HG03103 (cell line): Measurements from ENCODE around the gene TBC1D22B.

ENCODE experiments used
- ATAC-seq: cut with Tn5 transposase; IDR thresholded peaks from one replicate; pipeline ENCODE4 v1.9.1; 2021; ENCODE audit warnings: low read depth; ENCODE audit not compliant: unreplicated experiment

The TBC1D22B gene, protein sequence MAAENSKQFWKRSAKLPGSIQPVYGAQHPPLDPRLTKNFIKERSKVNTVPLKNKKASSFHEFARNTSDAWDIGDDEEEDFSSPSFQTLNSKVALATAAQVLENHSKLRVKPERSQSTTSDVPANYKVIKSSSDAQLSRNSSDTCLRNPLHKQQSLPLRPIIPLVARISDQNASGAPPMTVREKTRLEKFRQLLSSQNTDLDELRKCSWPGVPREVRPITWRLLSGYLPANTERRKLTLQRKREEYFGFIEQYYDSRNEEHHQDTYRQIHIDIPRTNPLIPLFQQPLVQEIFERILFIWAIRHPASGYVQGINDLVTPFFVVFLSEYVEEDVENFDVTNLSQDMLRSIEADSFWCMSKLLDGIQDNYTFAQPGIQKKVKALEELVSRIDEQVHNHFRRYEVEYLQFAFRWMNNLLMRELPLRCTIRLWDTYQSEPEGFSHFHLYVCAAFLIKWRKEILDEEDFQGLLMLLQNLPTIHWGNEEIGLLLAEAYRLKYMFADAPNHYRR

DNA sequence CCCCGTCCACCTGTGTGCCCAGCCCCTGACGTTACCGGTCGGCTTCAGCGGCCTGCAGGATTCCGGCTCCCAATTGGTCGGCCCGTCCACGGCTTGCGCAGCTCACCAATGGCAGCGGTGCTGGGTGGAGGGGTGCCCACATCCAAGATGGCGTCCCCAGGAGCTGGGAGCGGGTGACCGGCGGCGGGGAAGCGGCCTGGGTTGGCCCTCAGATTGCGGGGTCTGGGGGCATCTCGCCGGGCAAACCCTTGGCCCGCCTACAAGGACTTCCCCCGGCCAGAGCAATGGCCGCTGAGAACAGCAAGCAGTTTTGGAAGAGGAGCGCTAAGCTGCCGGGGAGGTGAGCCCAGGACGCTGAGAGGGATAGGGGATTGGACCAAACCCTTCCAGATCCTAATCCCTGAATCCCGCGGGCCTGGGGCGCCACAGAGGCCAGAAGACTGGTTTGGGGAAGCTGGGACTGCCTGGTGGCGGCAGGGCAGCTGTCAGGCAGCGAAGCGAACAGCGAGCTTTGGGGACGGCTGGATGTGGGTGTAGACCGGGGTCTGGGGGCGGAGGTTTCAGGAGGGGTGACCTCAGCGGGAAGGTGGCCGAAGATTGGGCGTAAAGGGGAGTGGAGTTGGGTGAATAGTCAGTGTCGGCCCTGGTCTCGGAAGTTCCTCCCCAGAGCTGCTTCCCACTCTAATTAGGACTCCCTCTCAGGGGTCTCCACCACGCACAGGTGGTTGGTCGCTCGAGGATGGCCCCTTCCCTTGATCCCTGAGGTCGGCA, at the start of gene TBC1D22B, which contains the start of gene TMEM217:
Gene TBC1D22B (plus strand): TSS at position 139 of the 771 bp plus-strand sequence. CDS start 146 bp downstream, at position 285.
Gene TMEM217 (minus strand): TSS at position 511 of the 771 bp plus-strand sequence. CDS start 39,114 bp downstream, outside the sequence.
- ATAC-seq = peak; percentile 89

DNA sequence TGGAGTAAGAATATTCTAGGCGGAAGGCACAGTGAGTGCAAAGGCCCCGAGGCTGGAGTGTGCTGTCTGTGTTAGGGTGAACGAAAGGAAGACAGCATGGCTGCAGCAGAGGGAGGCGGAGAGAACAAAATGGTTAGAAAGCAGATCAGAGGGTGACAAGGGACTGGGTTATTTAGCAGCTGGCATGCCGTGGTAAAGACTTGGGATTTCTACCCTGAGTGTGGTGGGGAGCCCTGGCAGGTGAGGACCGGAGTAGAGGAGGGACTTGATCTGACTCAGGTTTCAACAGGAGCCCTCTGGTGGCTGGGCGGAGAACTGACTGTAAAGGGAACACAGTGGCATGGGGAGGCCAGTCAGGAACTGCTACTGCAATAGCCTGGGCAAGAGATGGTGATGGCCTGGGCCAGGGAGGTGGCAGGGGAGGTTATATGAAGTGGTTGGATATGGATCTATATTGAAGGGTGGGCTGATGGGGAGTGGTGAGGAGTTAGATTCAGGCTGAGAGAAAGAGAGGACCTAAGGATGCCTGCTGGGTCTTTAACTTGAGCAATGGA, 49.6 kb upstream of the TBC1D22B start:
- ATAC-seq = no peak

DNA sequence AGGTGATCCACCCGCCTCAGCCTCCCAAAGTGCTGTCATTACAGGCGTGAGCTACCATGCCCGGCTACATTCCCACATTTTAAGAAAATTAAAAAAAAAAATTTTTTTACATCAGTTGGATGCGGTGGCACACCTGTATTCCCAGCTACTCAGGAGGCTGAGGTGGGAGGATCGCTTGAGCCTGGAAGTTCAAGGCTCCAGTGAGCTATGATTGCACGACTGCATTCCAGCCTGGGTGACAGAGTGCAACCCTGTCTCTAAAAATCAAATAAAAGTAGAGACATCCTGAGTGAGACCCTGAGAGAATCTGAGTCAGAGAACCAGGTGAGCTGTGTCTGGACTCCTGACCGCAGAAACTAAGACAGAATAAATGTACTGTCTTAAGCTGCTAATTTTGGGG, 48.8 kb upstream of the TBC1D22B start:
- ATAC-seq = no peak

DNA sequence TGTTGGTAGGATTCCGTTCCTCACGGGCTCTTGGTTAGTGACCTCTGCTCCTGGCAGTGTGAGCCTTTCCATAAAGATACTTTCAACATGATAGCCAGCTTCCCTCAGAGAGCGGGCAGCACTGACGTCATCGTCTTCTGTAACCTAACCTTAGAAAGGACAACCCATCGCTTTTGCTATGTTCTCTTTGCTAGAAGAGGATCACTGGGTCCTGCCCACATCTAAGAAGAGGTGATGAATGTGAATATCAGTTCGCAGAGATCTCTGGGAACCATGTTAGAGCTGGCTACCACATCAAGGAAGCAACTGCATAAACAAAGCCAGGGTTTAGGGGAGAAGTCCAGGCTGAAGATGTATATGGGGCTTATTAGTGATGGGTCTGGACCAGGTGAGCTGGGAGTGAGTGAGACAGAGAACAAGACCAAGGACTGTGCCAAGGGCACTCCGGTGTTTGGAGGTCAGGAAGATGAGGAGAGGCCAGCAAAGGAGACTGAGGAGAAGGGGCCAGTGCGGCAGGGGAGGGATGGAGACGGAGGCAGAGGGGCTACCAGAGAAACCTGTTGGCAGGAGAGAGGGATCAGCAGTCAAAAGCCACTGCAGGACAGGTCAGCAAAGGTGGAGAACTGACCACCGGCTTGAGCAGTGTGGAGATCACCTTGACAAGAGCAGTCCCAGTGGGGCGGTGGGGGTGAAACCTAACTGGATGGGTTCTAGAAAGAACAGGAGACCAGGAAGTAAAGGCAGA, 47.9 kb upstream of the TBC1D22B start:
- ATAC-seq = no peak

DNA sequence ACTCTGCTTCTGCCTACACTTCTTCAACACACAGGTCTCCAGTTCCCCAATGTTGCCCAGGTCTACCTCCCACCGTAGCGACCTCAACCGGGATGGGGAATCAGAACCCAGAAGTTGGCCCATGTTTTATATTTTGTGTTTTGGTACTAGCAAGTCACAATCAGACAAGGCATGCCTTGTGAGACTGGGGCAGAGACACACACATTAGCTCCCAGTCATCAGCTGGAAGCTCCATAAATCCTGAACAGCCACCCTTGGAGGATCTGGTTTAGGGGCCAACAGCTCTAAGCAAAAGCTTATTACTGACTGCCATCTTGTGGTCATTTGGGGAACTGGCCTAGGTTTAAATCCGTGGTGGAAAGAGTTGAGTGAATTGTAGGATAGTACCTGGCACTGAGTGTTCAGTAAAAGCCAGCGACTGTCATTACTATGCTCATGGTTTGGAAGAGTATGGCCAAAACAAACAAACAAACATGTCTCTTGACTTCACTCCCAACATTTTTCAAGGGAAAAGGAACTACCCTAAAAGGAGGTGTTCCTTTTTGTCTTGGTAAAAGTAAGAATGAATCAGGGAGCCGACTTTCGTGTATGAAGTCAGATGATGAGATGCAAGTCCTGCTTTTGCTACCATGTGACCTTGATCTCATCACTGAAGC, 47.1 kb upstream of the TBC1D22B start:
- ATAC-seq = no peak

DNA sequence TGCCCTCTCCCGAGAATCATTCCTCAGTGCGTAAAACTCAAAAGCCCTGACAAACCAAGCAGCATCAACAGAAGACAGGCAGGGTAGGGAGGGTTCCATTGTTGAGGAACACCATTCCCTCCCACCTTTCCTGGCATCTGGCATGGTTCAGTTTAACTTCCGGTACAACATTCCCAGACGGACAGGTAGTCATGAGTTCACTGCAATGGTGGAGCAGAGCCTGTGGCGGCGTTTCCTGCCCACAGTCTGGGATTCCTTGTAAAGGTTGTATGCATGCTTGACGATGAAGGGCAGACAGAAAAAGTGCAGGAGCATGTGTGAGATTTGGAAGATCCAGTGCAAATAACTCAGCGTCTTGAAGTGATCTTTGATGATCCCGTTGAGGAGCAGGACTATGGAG, 45.3 kb upstream of the TBC1D22B start:
- no peak for ATAC-seq

DNA sequence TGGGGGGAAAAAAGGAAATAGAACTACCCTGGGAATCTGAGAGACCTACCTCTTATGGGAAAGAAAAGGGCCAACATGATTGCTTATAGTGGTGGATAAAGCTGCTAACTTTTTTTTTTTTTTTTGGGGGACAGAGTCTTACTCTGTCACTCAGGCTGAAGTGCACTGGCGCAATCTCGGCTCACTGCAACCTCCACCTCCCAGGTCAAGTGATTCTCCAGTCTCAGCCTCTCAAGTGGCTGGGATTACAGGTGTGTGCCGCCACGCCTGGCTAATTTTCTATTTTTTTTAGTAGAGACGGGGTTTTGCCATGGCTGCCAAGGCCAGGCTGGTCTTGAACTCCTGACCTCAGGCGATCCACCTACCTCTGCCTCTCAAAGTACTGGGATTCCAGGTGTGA, 39.5 kb upstream of the TBC1D22B start:
- no peak for ATAC-seq

DNA sequence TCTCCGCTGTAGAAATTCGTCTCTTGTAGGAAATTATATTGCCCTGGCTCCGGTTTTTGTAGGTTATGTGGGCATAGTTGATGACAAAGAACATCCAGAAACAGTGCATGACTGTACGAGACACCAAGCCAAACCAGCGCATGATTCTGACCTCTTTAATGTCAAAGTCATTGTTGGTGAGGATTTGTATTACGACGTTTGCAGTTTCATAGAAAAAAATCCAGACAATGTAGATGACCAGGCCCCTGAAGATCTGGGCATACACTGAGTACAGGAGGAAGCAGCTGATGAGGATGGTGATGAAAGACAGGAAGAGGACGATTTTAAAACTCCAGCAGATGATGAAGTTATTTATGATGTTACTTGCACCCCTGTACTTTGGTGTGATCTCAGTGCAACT, 39.1 kb upstream of the TBC1D22B start:
- ATAC-seq = no peak

DNA sequence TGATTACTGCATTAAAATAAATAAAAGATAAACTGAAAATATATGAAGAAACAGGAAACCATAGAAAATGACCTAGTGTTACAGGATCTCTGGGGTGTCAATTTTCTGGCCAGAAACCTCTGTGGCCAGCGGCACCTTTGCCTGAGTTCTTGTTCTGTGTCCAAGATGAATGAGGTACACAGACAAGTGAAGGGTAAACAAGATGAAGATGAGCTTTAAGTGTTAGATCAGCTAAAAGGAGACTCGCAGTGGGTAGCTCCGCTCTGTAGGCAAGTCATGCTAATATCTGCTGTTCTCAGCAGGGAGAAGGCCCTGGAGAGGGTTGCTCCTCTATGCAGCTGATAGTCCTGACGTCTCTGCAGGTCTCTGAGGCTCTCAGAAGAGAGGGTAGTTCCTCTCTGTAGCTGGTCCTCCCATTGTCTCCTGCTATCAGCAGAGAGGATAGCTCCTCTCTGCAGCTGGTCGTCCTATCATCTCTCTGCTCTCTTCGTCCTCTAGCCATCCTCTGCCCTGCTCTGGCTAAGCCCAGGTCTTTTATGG, 35.9 kb upstream of the TBC1D22B start:
- no peak for ATAC-seq

DNA sequence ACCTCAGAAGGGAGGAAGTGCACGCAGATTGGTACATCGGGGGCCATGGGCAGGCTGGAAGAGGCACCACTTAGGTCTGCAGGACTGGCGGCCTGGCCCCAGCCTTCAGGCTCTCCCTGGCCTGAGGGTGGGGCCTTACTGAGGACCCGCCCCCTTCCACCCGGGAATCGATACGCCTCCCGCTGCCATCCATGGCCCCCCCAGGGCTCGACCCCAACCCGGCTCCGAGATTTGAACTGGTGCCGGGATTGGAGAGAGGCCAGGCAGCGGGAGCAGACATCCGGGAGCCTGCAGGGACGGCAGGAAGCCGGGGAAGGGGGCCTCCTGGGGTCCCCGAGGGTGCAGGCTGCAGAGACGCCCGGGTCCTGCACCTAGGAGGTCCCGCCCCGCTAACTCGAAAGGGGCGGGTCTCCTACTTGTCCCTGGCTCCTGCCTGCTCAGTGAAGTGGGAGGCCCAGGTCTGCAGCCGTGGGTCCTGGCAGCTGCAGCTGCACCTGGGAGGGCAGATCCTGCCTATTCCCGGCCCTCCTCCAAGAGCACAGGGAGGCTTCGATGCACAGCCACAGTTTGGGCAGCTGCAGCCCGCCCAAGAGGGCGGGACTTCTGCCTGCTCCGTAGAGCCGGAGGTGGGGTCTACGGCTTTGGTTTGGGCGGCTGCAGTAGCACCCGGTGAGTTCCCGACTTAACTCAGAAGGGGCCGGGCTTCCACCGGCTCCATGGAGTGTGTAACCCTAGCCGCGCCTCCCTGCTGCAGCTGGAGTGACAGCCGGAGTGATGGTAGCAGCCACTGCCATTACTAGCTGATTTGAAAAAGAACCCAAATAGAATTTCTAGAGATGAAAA, 35.2 kb upstream of the TBC1D22B start:
- peak; percentile 83 for ATAC-seq

DNA sequence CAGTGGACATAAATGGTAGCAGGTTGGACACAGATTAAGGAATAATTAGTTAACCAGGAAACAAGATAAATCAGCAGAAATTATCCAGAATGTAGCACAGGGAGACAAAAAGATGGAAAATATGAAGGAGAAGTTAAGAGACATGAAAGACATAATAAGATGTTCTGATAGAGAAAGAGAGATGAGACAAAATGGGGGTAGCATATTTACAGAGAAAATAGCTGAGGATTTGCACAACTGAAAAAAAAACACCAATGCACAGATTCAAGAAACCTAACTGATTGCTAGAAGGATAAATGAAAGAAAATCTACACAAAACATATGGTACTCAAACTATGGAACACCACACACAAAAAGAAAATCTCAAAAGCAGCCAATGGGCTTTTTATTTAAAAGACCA, 34.6 kb upstream of the TBC1D22B start:
- no peak for ATAC-seq

DNA sequence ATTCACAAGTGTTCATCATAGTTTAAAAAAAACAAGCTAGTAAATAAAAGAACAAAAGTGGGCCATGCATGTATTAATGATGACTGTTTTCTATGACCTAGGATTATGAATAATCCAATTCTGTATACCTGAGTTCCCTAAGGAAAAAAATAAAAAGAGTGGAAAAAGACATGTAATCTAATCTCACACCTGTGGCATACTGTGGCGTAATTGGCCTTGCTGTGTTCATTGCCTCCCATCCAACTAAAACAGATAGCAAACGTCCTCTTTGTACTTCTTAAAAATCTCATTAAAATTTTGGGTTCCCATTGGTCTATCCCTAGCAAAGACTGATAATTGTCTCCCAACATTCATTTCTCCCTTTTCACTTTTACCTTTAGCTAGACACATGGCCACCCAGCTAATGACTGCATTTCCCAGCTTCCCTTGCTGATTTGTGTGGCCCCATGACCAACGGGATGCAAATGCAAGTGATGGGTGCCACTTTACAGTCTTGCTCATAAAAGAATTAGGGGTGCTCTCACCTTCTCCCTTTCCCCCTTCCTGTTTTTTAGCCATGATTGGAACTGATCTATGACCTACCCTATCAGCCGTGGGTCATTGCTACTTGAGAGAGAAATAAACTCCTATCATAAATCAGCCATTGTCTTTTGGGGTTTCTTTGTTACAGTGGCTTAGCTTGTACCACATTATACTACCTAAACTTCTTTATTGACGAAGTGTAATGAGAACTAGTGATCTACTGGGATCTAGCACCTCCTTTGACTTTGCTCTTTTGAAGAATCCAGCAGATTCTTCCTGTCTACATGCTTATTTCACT, 32.0 kb upstream of the TBC1D22B start:
- no peak for ATAC-seq

DNA sequence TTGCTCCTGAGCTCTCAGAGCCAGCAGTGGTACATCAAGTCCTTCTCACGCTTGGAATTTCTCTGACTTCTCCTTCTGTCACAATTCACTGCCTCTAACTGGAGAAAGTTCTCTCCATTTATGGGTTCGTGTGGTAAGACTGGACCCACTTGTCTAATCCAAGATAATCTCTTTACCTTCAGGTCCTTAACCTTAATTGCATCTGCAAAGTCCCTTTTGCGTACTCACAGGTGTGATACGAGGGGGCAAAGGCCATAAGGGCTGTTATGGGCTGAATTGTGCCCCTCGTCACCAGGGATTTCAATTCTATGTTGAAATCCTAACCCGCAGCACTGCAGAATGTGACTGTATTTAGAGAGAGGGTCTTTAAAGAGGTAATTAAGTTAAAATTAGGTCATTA, 27.5 kb upstream of the TBC1D22B start:
- no peak for ATAC-seq

DNA sequence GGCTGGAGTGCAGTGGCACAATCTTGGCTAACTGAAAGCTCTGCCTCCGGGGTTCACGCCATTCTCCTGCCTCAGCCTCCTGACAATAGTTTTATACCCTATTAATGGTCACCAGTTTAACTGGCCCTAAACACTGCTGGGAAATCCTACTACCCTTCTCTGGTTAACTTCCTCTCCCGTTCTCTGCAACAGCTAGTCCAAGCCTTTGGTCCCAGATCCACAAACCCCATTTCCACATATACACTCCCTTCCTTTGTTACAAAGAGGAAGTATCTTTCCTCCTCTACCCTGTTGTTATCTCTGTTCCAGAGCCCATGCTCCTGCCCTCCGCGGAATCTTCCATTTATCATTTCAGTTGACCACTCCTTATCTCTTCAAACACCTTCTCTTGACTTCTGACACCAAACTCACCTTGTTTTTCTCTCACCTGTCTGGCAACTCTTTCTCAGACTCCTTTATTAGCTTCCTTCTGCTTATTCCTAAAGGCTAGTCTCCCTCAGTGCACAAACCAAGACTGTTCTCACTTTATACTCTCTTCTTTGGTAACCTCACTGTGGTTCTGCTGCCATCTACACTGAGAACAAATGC, 25.0 kb upstream of the TBC1D22B start:
- no peak for ATAC-seq

DNA sequence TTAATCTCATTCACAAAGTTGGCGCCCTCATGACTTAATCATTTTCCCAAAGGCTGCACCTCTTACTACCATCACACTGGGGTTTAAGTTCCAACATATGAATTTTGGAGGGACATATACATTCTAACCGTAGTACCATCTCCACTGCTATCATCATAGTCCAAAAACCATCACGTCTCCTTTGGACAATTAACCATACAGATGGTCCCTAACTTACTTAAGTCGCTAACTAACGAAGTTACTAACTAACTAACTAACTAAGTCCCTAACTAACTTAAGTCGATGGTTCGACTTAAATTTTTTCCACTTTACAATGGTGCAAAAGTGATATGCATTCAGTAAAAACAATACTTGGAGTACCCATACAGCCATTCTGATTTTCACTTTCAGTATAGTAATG, 24.0 kb upstream of the TBC1D22B start:
- no peak for ATAC-seq

DNA sequence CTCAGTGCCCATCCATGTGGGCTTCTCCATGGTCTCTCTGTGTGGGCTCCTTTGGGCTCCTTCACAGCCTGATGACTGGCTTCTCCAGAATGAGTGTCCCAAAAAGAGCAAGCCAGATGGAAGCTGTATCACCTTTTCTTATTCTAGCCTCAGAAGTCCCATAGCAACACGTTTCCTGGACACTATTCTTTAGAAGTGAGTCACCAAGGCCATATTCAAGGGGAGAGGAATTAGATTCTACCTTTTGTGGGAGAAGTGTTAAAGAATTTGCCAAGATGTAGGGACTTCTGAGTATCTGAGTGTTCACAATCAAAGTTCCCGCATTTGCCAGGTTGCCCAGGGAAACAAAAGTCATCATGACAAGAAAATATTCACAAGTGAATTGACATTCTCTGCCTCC, 20.7 kb upstream of the TBC1D22B start:
- ATAC-seq = no peak

DNA sequence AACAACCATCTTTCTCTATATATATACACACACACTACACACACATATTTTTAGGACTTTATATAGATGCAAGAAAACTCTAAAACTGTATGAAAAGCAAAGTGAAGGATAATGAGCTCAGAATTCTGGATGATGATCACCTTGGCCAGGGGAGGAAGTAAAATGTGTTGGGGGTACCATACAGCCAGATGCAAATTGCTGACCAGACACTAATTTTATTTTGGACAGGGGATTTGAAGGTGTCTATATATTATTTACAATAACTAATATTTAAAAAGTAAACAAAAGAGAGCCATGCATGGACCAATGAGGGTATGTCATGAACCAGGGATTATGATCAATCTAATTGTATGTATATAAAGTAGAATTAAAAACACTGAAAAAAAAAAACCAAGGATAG, 19.8 kb upstream of the TBC1D22B start:
- ATAC-seq = no peak

DNA sequence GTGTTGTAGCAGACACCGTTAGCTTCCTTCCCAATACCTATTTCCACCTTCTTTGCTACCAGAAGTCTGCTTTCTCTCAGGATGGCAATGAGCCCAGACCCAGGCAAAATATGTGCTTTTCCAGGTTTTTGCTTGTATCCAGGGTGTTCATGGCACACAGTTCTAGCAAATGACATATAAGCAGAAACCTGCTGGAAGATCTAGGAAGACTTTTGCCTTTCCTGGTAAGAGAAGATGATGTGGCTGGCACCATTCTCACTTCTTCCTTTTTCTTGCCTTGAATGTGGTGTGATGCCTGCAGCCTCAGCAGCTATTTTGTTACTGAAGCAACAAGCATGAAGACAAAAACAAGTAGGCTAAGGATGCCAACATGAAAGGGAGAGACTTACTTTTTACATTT, 19.2 kb upstream of the TBC1D22B start:
- ATAC-seq = no peak
